CD4-positive, alpha-beta T cell (primary cell): ENCODE measurements around the gene ZNF222. TPM values are rescaled to one million over a fixed set of nuclear protein-coding genes. Genes with fewer than 3 reads are reported as not detected.

Source experiments
- ATAC-seq: fragments of 200-7000 bp; cut with Tn5 transposase; one replicate; pipeline ENCODE4 v1.10.0; 2022; ENCODE audit warnings: mild to moderate bottlenecking; ENCODE audit not compliant: poor library complexity
- CTCF ChIA-PET: fragments of 350-600 bp; sonication (Branson Sonifier 250); formaldehyde crosslinking; loops from one replicate; lab custom pipeline; 2021; ENCODE audit warnings: antibody characterized with exemption, inconsistent platforms; lab: Charles Lee
- POLR2A ChIA-PET: fragments of 350-600 bp; sonication (Branson Sonifier 250); formaldehyde crosslinking; loops from one replicate; lab custom pipeline; 2021; ENCODE audit warnings: antibody characterized with exemption, inconsistent platforms; lab: Charles Lee
- DNase-seq, 14 experiments: peaks; one replicate each; pipeline ENCODE4 v3.0.0-alpha.2; 2013 to 2020; ENCODE audit warnings: mixed read lengths in 2 of 14
- H3K27ac ChIP-seq, 2 donors: one replicate each; pipeline versions ENCODE4 v1.5.1 to v1.7.0; 2013; ENCODE audit warnings: low read length in 2 of 2, low read depth in 1 of 2, mild to moderate bottlenecking in 1 of 2
- H3K27me3 ChIP-seq, 2 experiments: 1 replicate in 1 of 2; 2 replicates in 1 of 2; pipeline versions ENCODE4 v1.6.1 to v1.7.0; 2013; ENCODE audit warnings: low read length in 2 of 2, control low read depth in 1 of 2, mild to moderate bottlenecking in 1 of 2, moderate library complexity in 1 of 2; ENCODE audit not compliant: insufficient read depth in 2 of 2, control insufficient read depth in 1 of 2
- H3K36me3 ChIP-seq: one replicate; pipeline ENCODE4 v1.6.1; 2013; ENCODE audit warnings: low read length, control low read depth; ENCODE audit not compliant: insufficient read depth
- H3K4me1 ChIP-seq: one replicate; pipeline ENCODE4 v1.6.1; 2013; ENCODE audit warnings: low read length, control low read depth; ENCODE audit not compliant: insufficient read depth
- H3K4me3 ChIP-seq: one replicate; pipeline ENCODE4 v1.5.1; 2013; ENCODE audit warnings: mild to moderate bottlenecking, low read length, moderate library complexity
- H3K9me3 ChIP-seq, 2 experiments: 1 replicate in 1 of 2; 2 replicates in 1 of 2; pipeline versions ENCODE4 v1.6.1 to v1.7.0; 2013; ENCODE audit warnings: low read length in 2 of 2, mild to moderate bottlenecking in 2 of 2, control low read depth in 1 of 2, moderate library complexity in 1 of 2; ENCODE audit not compliant: control insufficient read depth in 1 of 2, insufficient read depth in 1 of 2
- H3K27ac Mint-ChIP-seq: one replicate; pipeline ENCODE4 v1.8.0; 2020; ENCODE audit warnings: mixed read lengths
- H3K27me3 Mint-ChIP-seq: one replicate; pipeline ENCODE4 v1.8.0; 2021; ENCODE audit warnings: mixed read lengths
- H3K36me3 Mint-ChIP-seq: one replicate; pipeline ENCODE4 v1.8.0; 2021; ENCODE audit warnings: low read depth, mixed read lengths
- H3K4me1 Mint-ChIP-seq: one replicate; pipeline ENCODE4 v1.8.0; 2021; ENCODE audit warnings: low read depth, mixed read lengths
- H3K4me3 Mint-ChIP-seq: one replicate; pipeline ENCODE4 v1.8.0; 2020; ENCODE audit warnings: mild to moderate bottlenecking, mixed read lengths
- H3K9me3 Mint-ChIP-seq: one replicate; pipeline ENCODE4 v1.8.0; 2020; ENCODE audit warnings: mixed read lengths
- CTCF ChIP-seq: fragments of 200-600 bp; IDR thresholded peaks from one replicate; pipeline ENCODE4 v1.8.0; 2022; ENCODE audit warnings: antibody characterized with exemption, mild to moderate bottlenecking
- intact Hi-C, 2 experiments: fragments of 100-400 bp; cut with DNase I in 1 of 2; cut with micrococcal nuclease in 1 of 2; formaldehyde crosslinking; loops; one replicate each; pipeline versions ENCODE4 v1.15.1 to v1.9.0; 2023 to 2025; cut with DNase I, micrococcal nuclease
- polyA plus RNA-seq, 2 donors: library from polyadenylated mRNA; unstranded; fragments of 120-200 nt; gene quantifications; one replicate each; pipeline ENCODE4 v1.2.1, GENCODE V29; 2013
- total RNA-seq, 174 experiments: library from RNA in 2 of 174; stranded (reverse) in 2 of 174; gene quantifications; one replicate each; pipeline ENCODE4 v1.2.3 and lab custom pipeline; 2021 to 2026

The ZNF222 gene
- total RNA-seq, result 1 to 10 TPM; 4.5 to 5.8 TPM
- 5.1 TPM for polyA plus RNA-seq (2013, experiment 1 of 2)
- 4.0 TPM for polyA plus RNA-seq (2013, experiment 2 of 2)
- 0.59 to 12.0 (median 6.2) reads per million in 172 experiments for total RNA-seq (lab: John Stamatoyannopoulos, UW)

GRCh38 chr19:44025217-44025936 is at the start of gene ZNF222:
TSS of gene ZNF222 (plus strand) at chr19:44025379. CDS start at chr19:44025437, 58 bp downstream.
- Mint-ChIP-seq H3K36me3 (peaks cover 64% of the 10 kb centered on the region), H3K4me3 (peak within 1 kb of the TSS; percentile 98), H3K4me1 (peaks cover 30% of the 10 kb centered on the region), H3K9me3 (peaks cover 28% of the 10 kb centered on the region), H3K27me3 (peaks cover 9% of the 10 kb centered on the region), H3K27ac (peak within 1 kb of the TSS; percentile 88)
- ATAC-seq, result peak; percentile 97
- no peak within 1 kb of the TSS for H3K27ac ChIP-seq
- H3K4me1 ChIP-seq, result peaks cover 14% of the 10 kb centered on the region
- peaks cover 4 to 28% of the 10 kb centered on the region in 2 experiments for H3K9me3 ChIP-seq
- POLR2A ChIA-PET, result interaction anchor here (0.7 to 1.4 kb wide), 2 partner anchors 26 to 140 kb away, joined by 3 read pairs; partner anchors contain the start of gene ZNF226
- TF ChIP-seq CTCF, result no peak
- DNase-seq, result peak; percentile 53 to 90 (median 70)
- peak within 1 kb of the TSS; percentile 79 for H3K4me3 ChIP-seq
- CTCF ChIA-PET, result no interaction called here
- H3K27me3 ChIP-seq, result no peaks in the 10 kb centered on the region
- peaks cover 37% of the 10 kb centered on the region for H3K36me3 ChIP-seq
- intact Hi-C loops, result loop anchor here in 1 of 2 experiments (1.0 to 2.0 kb wide), 3 partner anchors 23 to 69 kb away; partner anchors contain the start of genes ZNF224 and ZNF230

GRCh38 chr19:43976732-43977131 is 48.4 kb upstream of the ZNF222 start:
- no peaks in the 10 kb centered on the region for H3K36me3 ChIP-seq
- ChIA-PET POLR2A (no interaction called here), CTCF (no interaction called here)
- H3K36me3 Mint-ChIP-seq, result peaks cover 20% of the 10 kb centered on the region
- no peak overlapping the region for H3K27ac Mint-ChIP-seq
- H3K27me3 ChIP-seq, result no peaks in the 10 kb centered on the region
- no peak overlapping the region for H3K4me3 Mint-ChIP-seq
- peaks cover 11 to 30% of the 10 kb centered on the region in 2 experiments for H3K9me3 ChIP-seq
- H3K4me1 ChIP-seq, result no peaks in the 10 kb centered on the region
- ATAC-seq, result no peak
- H3K27me3 Mint-ChIP-seq, result no peaks in the 10 kb centered on the region
- no peak for TF ChIP-seq CTCF
- no peak overlapping the region for H3K27ac ChIP-seq
- no peak overlapping the region for H3K4me3 ChIP-seq
- peaks cover 15% of the 10 kb centered on the region for H3K9me3 Mint-ChIP-seq
- no peak for DNase-seq
- intact Hi-C loops, result no loop called here
- no peaks in the 10 kb centered on the region for H3K4me1 Mint-ChIP-seq

- H3K36me3 Mint-ChIP-seq, result peaks cover 29% of the 10 kb centered on the region
- Histone ChIP-seq H3K36me3 (peaks cover 2% of the 10 kb centered on the region), H3K27ac (no peak overlapping the region), H3K9me3 (peaks cover 0 to 6% of the 10 kb centered on the region in 2 experiments), H3K4me1 (peaks cover 16% of the 10 kb centered on the region), H3K27me3 (no peaks in the 10 kb centered on the region), H3K4me3 (peak overlapping the region; percentile 85)
- H3K4me3 Mint-ChIP-seq, result peak overlapping the region; percentile 97
- intact Hi-C loops, result loop anchor here in 1 of 2 experiments (1.0 to 5.0 kb wide), 4 partner anchors 48 to 519 kb away; partner anchors contain the start of genes ZNF180, ZNF224, ZNF284 and ZNF45
- H3K27ac Mint-ChIP-seq, result peak overlapping the region; percentile 18
- no peak for DNase-seq
- ChIA-PET POLR2A (no interaction called here), CTCF (no interaction called here)
- ATAC-seq, result peak; percentile 8
- H3K4me1 Mint-ChIP-seq, result peaks cover 19% of the 10 kb centered on the region
- TF ChIP-seq CTCF, result no peak
- H3K27me3 Mint-ChIP-seq, result no peaks in the 10 kb centered on the region
- no peaks in the 10 kb centered on the region for H3K9me3 Mint-ChIP-seq
Measured at GRCh38 chr19:43983544-43983911, 41.7 kb upstream of the ZNF222 start.
